GM12873 (cell line): ENCODE measurements around the gene DAGLA.
A peak's percentile ranks its signal among the peaks of the same experiment; 100 is the strongest.

ENCODE experiments used
- TF ChIP-seq, protein P1 (sequence below): IDR thresholded peaks from 2 replicates; pipeline ENCODE4 v1.5.1; 2012; ENCODE audit warnings: low read depth, mild to moderate bottlenecking, moderate library complexity, low read length, control low read depth; ENCODE audit not compliant: insufficient read depth; ENCODE audit errors: missing control alignments

The DAGLA gene

DNA sequence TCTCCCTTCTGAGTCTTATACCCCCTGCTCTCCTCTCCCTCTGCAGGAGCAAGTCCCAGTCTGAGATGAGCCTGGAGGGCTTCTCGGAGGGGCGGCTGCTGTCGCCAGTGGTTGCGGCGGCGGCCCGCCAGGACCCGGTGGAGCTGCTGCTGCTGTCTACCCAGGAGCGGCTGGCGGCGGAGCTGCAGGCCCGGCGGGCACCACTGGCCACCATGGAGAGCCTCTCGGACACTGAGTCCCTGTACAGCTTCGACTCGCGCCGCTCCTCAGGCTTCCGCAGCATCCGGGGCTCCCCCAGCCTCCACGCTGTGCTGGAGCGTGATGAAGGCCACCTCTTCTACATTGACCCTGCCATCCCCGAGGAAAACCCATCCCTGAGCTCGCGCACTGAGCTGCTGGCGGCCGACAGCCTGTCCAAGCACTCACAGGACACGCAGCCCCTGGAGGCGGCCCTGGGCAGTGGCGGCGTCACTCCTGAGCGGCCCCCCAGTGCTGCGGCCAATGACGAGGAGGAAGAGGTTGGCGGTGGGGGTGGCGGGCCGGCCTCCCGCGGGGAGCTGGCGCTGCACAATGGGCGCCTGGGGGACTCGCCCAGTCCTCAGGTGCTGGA, 63.4 kb downstream of the DAGLA start:
- TF ChIP-seq, protein P1, sequence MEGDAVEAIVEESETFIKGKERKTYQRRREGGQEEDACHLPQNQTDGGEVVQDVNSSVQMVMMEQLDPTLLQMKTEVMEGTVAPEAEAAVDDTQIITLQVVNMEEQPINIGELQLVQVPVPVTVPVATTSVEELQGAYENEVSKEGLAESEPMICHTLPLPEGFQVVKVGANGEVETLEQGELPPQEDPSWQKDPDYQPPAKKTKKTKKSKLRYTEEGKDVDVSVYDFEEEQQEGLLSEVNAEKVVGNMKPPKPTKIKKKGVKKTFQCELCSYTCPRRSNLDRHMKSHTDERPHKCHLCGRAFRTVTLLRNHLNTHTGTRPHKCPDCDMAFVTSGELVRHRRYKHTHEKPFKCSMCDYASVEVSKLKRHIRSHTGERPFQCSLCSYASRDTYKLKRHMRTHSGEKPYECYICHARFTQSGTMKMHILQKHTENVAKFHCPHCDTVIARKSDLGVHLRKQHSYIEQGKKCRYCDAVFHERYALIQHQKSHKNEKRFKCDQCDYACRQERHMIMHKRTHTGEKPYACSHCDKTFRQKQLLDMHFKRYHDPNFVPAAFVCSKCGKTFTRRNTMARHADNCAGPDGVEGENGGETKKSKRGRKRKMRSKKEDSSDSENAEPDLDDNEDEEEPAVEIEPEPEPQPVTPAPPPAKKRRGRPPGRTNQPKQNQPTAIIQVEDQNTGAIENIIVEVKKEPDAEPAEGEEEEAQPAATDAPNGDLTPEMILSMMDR = no peak

DNA sequence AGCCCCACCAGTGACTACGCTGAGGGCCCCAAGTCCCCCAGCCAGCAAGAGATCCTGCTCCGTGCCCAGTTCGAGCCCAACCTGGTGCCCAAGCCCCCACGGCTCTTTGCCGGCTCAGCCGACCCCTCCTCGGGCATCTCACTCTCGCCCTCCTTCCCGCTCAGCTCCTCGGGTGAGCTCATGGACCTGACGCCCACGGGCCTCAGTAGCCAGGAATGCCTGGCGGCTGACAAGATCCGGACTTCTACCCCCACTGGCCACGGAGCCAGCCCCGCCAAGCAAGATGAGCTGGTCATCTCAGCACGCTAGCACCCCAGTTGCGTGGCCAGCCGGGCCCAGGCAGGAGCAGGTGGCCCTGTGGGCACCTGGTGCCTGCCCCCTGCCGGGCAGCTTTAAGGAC, 64.0 kb downstream of the DAGLA start:
- TF ChIP-seq, protein P1 = no peak

DNA sequence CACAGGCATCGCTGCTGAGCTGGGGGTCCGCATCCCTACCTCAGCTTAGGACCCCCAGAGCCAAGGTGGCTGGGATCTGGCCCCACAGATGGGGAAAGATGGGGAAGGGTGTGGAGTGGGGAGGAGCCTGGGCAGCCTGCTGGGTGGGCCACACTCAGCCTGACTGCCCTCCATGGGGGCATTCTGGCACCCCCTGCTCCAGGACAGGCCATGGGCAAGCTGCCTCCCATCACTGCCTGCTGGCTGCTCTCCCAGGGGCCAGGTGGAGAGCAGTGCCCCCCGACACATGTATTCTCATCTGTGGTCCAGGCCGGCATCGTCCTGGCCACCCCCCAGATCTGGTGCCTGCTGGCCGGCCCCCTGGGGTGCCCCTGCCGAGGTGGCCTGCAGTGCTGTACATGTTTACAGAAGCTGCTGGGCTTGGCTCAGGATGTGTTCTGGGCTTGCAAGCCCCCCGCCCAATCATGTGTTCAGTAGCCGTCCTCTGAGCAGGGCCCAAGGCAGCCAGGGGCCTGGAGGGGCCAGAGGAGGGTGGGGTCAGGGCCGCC, 64.5 kb downstream of the DAGLA start:
- TF ChIP-seq, protein P1 = no peak

DNA sequence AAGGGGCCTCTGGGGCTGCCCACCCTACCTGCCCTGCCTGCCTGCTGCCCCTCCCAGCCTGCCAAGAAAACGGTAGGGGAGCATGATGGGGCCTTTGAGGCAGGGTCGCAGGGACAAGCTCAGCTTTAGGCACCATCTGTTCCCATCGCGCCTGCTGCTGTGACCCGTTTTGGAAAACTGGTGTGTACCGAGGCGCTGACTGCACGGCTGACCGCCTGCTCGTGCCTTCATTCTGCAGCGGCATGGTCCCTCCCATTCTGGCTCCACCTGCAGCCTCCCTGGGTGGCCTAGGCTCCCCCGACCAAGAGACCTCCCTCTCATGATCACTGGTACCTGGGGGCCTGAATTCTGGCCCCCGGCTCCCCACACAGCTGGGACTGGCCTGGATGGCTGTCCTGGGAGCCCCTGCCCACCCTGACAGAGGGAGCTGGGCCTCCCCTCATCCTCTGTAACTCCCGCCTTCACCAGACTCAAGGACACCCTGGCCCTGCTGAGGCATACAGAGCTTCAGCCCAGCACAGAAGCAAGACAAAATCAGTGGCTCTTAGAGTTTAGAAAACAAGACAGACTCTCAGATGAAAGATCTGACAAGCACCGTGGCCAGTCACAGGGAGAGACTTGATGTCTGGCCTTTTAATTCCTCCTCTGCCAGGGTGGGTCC, 65.7 kb downstream of the DAGLA start:
- TF ChIP-seq, protein P1 = no peak

DNA sequence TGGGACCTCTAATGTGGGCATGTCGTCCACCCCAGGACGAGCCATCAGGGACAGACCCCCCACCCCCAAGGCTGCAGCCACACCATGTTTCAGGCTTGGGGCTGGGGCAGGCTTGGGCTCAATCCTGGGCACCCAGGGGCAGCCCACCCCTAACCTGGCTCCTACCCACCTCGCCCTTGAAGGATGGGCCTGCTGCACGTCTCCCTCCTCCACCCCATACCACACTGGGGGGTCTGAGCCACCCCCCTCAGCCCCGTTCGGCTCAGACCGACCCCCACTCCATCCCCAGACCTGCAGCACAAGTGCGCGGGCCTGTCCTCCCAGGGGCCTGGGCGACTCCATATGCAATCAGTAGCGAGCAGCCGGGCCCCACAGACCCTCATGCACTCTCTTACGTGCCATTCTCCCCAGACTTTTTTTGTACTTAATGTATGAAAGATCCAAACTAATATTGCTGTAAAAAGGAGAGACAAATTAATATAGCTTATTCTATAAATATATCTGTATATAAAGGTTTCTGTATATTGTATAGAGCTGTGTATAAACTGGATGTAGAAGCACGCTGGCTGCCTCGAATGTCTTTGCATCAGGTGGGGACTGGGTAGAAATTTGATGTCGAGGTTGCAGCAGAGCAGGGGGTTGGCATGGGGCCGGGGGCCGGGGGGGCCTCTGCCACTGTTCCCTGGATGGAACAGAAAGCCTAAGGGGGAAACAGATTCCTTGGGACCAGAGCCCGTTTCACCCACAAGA, 66.4 kb downstream of the DAGLA start:
- TF ChIP-seq, protein P1 = no peak

DNA sequence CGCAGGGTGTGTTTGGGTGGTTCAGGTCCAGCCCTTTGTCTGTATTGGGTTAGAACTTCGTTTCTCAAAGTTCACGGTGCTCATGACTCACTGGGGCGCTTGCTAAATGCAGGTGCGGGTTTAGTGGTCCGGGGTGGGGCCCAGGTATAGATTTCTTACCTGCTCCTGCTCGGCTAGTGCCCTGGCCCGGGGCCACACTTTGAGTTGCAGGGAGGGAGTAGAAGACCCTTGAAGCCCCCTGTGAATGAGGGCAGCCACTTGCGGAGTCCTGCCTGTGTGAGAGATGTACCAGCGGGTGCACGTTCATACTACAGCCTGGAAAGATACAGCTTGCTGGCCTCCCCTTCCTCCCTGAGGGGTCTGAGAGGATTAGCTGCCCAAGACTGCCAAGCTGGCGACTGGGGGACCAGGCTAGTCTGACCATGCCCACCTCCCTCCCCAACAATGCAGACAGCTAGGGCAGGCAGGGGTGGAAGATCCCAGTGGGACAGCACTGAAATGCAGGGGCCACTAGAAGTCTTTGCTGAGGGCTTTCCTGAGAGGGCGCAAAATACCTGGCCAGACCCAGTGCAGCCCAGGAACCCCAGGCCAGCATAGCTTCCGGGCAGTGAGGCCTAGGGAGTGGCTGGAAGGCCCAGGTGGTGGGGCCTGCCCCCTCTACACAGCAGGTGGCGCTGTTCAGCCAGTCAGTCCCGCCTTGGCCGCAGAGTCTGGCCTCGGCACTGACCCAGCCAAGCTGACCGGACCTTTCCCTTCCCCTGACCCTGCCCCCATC, 67.2 kb downstream of the DAGLA start:
- TF ChIP-seq, protein P1 = peak; percentile 96

DNA sequence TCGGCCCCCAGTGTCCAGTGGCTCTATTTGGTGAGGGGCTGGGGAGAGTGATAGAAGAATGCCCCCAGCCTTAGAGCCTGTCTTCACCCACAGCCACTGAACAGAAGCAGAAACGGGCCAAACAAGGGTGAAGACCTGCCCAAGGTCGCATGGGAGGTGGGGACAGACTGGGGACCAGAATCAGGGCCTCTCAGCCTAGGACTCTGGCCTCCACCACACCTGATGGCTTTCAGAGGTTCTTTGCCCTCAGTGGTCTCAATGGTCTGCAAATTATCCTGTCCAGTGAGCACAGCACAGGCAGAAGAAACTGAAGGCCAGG, 67.7 kb downstream of the DAGLA start:
- TF ChIP-seq, protein P1 = no peak
